HG03097 (cell line): Measurements from ENCODE around the gene TSPAN18.

Experiments
- ATAC-seq: cut with Tn5 transposase; IDR thresholded peaks from one replicate; pipeline ENCODE4 v1.9.1; 2021; ENCODE audit not compliant: unreplicated experiment, low FRiP score

The TSPAN18 gene

DNA sequence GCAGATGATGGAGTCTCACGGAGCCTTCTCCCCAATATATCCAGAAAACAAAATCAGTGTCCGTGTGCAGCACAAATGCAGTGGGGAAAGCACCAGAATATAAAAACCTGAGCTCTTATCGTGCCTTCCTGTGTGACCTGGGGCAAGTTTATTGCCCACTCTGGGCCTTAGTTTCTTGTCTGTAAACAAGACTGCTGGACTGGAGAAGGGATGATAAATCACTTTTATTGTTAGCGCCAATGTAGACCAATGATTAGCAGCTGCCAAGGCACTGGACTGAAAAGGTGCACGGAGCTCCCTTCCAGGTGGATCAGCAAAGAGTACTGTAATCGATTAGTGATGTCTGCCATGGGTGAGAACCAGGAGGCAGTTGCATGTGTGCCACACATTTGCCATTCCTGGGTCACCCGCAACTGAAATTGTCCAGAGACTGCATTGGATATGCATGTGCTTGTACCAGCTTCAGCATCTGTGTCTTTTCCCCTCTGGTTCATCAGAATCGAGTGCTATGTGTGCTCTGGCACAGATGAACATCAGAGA lies 89.2 kb downstream of the TSPAN18 start:
- ATAC-seq = no peak

DNA sequence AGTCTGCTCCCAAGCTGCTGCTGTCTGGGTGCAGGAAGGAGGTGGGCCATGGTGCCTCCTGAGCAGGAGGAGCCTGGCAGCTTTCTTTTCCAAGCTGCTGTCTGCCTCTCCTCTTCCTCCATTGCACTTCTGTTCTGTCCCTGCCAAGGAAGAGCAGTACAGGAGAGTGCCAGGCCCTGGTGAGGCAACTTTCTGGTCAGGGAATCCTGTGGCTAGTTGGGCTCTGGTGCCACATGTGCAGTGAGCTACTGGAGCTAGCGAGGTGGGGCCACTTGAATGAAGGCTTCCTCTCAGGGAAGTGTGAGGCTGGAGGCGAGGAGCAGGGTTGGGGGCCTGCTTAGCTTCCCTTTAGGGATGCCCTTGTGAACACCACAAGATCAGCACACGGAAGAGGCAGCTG lies 90.0 kb downstream of the TSPAN18 start:
- ATAC-seq = no peak

DNA sequence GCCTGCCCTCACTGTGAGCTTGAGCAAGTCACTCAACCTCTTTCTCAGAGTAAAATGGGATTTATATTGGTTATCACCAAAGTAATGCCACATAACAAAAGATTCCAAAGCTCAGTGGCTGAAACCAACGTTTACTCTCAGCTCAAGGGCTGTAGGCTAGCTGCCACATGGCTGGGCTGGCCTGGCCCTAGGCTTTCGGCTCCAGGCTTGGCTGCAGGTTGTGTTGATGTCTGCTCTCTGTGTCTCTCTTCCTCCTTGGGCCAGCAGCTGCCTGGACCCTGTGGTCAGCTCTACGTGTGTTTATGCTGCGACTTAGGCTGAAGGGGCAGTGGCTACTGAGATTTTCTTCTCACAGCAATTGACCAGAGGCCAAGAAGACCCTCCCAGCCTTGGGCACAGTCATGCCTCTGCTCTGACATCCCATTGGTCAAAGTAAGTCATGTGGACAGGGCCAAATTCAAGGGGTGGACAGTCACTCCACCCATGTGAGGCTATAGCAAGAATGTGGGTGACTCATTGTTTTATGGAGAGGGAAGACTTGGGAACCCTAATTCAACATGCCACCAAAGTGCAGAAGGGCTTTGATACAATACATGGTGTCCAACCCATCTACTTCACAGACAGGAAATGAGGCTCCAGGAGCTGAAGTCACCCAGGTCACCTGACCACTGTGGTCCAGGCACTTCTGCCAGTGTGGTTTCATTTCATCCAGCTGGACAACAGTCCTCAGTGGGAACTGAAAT lies 90.6 kb downstream of the TSPAN18 start:
- ATAC-seq = no peak

DNA sequence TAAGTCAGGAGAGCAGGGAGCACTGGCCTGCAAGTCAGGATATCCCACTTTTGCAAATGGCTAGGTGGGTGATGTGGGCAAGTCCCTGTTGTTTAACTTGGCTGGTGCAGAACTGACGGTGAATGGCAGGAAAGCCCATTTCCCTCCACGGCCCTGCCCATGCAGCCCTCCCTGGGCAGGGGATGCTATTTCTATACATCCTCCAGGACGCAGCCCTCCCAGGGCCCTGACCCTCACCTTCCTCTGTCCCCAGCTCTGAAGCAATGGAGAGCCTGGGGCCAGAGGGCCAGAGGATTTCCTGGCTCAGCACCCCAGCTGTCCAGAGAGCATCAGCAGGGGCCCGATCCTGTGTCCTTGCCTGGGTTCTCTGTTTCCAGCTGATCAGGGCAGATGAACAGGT lies 91.3 kb downstream of the TSPAN18 start:
- no peak for ATAC-seq

DNA sequence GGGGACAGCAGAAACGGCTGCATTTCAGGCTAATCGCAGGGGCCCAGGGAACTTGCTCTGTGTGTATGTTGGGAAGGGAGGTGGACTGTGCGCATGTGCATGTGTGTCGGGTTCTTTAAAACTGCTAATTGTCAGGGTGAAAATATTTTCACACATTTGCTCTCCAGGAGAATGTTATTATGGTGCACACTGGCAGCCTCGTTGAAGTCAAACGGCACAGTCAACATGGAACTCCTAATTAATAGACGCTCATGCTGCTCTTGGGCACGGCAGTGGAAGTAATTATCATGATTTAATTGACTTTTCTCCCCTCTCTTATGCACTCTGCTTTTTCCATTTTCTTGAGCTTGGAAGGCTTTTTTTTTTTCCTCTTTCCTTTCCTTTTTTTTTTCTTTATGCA lies 92.6 kb downstream of the TSPAN18 start:
- no peak for ATAC-seq

DNA sequence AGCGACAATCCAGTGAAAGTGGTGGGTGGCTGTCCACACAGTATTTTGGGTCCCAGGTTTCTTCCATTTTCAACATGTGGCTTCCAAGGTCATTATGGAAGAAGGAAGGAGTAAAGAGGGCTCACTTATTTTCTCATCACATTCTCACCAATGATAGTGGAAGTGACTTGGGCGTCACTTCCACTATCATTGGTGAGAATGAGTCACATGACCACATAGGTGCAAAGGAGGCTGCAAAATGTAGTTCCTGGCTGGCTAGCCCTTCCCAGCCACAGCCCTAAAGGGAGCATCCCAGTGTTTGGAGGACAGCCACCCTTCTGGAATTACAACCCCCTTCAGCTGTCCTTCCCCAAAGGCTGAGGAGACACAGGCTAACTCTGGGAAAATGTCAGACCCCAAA lies 95.6 kb downstream of the TSPAN18 start:
- no peak for ATAC-seq

DNA sequence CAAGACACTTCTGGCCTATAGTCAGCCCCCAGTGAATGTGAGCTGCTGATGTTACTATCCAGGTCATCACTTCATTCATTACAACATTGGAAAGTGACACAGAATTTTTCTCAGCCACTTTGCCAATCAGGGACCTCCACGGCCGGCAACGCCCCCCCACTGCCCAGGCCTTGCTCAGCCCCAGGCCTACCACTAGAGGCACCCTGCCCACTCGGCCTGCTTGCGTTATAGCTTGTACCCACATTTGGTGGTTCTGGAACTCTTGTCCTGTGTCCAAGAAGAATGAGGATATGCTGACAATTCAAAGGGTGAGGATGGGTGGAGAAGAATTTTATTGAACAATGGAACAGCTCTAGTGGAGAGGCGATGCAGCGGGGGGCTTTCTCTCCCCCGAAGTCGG lies 96.2 kb downstream of the TSPAN18 start:
- no peak for ATAC-seq

DNA sequence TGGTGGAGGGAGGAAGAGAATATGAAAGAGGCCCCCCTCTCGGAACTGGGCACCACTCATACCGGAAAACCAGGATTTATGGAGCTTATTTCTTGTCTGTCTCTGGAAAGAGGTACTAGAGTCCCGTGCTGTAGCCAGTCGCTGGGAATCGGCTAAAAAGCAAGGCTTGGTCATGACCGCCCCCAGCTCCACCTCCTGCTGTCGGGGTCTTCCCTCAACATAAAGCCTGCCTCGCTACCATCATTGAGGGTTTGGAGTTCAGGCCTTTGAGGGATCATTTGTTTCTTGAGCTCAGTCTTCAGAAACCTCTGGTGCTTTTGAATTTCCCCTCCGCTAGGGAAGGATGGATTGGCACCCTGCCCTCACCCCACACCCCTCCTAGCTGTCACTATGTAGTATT lies 97.1 kb downstream of the TSPAN18 start:
- no peak for ATAC-seq

DNA sequence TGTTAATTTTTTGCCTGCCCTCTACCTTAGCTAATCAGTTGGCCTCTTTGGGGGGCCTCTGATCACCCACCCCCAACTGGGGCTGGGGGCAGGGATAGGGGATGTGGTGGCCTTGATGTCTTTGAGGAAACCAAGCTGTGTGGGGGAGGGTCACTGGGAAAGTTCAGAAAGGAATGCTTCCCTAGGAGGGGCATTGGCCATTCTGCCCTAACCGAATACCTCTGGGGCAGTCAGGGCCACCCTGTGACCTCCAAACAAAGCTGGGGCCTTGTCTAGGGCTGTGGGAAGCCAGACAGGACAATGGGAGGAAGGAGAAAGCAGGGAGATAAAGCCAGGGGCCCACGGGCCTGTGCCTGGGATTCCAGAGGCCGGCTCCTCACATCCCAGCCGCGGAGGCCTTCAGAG lies 97.5 kb downstream of the TSPAN18 start:
- ATAC-seq = no peak

DNA sequence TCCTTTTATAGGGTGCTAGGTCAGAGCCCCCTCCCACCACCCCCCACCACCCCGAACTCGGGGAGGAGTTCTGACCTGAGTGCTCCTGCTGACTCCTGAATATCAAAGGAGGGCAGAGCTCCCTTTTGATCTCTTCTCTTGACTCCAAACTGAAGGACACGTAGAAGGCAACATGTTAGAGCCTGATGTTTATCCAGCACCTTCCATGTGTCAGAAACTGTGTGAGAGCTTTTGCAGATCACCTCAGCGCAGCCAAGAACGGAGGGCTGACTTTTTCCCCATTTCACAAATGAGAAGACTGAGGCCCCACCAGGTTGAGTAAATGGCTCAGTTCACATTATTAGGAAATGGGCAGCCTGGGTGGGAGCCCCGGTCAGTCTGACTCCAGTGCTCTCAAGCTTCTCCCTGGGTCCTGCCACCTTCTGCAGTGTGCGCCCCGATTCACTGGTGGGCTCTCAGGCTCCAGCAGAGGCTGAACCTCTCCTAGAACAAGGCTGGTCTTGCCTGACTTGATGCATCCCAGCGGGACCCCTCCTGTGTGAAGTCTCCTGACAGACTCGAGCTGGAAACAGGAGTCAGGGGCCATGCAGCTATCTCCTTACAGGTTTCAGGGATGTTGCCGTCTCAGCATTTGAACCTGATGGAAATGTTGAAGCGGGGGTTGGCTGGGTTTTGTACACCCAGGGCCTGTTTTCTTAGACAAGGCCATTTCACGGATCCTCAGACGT lies 98.5 kb downstream of the TSPAN18 start:
- no peak for ATAC-seq

DNA sequence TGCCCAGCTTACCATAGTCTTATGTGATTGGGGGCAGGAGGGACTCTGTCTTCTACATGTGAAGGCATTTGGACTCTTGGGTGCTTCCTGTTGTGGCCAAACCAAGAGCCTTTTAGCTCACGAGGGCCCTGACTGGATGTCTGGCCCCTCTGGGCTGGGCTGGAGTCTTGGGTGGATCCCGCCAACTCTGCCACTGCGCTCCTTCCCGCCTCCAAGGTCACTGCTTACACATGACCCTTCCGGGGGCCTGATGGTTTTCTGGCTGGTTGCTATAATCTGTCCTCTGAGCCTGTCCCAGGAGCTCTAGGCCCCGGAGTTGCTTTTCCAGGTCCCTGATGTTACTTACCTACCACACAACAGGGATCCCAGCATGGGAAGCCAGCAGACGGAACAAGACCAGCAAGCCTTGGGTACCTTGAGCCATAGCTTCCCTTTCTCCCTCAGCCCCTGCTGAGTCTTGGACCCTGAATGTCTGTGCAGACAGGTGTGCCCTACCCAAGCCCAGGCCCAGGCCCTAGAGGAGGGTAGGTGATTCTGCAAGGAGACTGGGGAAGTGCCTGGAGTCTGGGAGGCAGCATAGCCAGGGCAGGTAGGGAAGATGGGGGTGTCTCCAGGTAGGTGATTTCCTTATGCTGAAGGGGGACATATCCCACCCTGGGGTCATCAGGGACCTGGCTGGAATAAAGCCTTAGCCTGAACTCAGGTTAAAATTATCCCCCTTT lies 100.3 kb downstream of the TSPAN18 start:
- ATAC-seq = no peak

DNA sequence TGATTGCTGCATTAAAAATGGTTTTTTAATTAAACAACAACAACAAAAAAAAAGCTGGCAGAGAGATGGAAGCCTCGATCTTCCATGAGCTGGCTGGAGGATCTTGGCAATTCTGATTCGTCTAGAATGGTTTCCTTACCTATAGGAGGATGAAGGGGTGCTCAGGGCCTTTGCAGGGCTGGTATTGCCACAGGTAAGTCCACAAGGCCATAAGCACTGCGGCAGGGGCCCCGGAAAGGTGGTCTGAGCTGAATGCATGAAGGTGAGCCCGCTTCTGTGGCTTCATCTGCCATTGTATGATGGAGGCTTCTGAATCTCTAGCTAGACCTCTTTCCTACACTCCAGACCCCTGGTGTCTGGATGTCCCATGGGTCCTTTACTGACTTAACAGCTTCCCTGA lies 101.5 kb downstream of the TSPAN18 start:
- no peak for ATAC-seq

DNA sequence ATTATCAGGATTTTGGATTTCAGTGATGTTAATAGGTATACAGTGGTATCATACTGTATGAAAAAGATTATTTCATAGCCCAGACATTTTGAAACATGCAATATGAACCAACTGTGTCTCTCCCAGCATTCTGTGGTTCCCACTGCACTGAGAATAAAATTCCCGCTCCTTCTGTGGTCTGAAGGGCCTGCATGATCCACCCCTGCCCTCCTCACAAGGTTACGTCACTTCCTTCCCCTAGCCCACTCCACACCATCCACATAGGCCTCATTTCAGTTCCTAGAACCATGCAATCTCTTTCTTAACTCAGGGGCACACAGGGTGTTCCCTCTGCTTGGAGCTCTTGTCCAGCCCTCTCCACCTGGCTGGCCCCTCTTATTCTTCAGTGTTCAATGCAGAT lies 103.1 kb downstream of the TSPAN18 start:
- no peak for ATAC-seq

DNA sequence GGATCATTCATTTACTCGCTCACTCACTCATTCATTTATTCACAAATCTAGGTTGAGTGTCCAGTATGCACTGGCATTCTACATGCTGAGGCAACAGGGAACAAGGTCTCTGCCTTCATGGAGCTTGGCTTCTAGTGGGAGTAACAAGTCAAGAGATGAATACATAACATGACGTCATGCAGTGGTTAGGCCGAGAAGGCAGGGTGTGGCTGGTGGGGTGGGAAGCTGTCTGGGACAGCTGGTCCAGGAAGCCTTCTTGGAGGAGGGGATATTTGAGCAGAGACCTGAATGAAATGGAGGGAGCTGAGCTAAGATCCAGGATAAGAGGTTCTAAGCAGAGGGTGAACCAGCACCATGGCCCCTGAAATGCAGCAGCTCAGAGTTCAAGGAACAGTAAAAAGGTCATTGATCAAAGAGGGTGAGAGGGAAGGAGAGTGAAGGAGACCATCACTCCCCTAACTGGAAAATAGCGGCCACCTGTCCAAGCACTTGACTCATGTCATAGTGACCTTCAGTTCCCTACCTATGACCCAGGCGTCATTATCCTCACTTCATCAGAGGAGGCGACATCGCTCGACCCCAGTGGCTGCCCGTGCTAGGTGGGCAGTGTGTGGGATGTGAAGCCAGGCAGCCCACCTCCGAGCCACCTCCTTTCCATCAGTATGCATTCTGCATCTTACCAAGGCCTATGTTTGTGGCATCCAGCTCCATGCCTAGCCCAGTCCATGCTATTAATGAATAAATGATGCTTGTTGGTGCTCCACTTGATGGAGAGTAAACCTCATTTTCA lies 105.0 kb downstream of the TSPAN18 start:
- ATAC-seq = no peak

DNA sequence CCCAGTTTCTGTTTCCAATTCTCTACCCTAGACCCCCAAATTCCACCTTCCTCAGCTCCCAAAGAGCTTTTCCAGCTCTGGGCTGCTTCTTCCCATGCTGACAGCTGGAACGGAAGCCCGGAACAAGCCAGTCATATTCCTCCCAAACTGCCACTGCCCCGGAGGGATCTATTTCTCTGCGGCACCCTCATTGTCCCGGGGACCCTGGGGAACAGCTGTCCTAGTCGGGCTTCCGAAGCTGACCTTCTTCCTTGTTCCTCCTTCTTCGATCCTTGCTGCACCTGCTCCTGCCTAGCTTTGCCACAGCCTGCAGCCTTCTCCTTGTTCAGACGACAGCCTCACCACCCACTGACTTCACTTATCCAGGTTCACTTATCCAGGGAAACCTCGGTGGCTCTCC lies 105.7 kb downstream of the TSPAN18 start:
- no peak for ATAC-seq

DNA sequence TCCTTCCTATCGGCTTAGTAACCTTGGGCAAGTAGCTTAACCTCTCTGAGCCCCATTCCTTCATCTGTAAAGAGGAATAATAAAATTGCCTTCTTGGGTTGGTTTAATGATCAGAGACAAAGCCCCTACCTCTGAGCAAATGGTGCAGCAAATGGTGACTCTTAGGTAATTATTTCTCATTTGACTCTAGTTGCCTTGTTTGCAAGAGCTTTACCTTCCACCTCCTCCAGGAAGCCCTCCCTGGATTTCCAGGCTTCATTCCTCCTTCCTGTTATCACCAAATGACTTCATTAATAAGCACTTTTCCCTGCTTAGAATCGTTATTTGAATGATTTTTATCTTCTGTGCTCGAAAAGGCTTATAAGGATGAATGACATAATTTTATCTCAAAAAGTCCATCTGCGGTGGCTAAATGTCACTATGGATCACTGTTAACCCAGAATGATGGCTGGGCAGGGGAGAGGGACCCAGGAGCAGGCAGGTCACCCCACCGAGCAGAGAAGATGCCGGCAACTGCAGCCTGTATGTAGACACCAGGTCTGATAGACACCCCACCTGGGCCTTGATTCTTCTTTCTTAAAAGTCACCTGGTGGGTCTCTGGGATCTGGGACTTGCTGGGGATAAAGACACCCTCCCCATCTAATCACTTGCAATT lies 106.6 kb downstream of the TSPAN18 start:
- no peak for ATAC-seq

DNA sequence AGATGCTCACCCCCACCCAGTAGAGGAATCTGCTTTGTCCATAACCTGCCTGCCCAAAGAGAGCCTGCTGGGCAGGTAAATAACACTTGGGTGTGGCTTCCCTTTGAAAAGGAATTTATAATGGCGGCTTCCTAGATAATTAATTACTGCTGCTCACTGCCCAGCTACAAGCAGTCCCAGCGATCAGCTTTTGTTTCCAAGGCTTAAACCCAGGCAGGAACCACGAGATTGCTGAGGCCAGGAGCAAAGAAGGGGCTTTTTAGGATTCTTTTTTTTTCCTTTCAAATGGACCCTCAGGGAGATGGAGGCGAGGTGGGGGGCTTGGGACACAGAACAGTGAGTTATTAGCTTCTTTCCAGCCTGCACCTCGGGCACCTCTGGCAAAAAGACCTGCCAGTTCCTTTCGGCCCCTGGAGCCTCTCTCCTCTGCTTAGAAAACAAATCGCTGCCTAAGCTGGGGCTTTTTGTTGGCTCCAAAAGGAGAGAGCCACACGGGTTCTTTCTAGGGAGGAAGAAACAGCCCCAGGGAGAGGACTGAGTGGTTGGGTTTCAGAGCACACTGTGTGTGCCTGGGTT lies 107.2 kb downstream of the TSPAN18 start:
- no peak for ATAC-seq

DNA sequence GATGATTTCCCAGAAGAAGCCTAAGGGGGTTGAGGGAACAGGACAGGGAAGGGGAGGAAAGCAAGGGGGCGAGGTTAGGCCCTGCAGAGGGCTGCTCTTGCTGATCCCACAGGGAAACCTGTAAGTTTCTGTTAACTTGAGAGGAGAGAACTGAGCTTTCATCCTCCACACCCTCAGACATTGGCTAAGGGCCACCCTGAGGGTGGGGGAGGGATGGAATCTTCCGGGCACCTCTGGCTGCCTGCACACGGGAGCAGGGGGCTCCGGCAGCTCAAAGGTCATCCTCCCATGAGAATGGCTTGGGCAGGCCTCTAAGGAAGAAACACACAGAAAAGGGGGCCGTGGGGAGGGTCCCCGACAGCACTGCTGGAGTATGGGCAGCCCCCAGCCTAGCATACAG lies 108.1 kb downstream of the TSPAN18 start:
- ATAC-seq = no peak

DNA sequence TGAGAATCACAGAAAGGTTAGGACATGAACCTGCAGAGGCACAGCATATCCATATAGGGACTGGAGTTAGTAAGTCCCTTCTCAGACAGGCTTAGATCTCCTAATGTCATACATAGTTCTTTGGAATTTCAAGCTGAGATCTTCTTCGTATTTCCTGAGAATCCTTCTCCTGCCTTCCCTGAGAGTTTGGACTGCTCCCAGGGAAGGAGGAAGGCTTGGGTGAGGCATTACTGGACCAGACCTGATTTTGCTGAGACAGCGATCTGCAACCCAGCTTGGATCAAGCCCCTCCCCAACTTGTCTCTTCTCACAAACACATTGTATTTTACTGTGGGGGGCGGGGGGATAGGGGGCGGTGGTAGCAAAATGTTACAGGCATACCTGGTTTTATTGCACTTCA lies 108.5 kb downstream of the TSPAN18 start:
- ATAC-seq = no peak

DNA sequence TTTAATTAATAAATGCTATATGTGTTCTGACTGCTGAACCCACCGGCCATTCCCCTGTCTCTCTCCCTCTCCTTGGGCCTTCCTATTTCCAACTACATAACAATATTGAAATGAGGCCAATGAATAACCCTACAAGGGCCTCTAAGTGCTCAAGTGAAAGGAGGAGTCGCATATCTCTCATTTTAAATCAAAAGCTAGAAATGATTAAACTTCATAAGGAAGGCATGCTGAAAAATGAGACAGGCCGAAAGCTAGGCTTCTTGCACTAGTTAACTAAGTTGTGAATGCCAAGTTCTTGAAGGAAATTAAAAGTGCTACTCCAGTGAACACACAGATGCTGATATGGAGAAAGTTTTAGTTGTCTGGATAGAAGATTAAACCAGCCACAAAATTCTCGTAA lies 109.2 kb downstream of the TSPAN18 start:
- no peak for ATAC-seq
